ENCODE measurements around the gene NRG2.

The NRG2 gene

GRCh38 chr5:139872851-139873794 lies 170.0 kb downstream of the NRG2 start:
- DNase-seq = no peak

GRCh38 chr5:139872052-139872766 lies 170.9 kb downstream of the NRG2 start:
- DNase-seq = no peak

GRCh38 chr5:139871614-139872013 lies 171.5 kb downstream of the NRG2 start:
- DNase-seq = no peak

GRCh38 chr5:139870677-139871076 lies 172.4 kb downstream of the NRG2 start:
- DNase-seq = no peak

GRCh38 chr5:139869042-139869790 lies 173.9 kb downstream of the NRG2 start:
- no peak for DNase-seq

- DNase-seq = no peak
These were observed 175.5 kb downstream of the NRG2 start for GRCh38 chr5:139867581-139867980.

- DNase-seq = no peak
These were observed 176.0 kb downstream of the NRG2 start for GRCh38 chr5:139867109-139867508.

- DNase-seq = no peak
These were observed 178.2 kb downstream of the NRG2 start for GRCh38 chr5:139864716-139865483.

GRCh38 chr5:139863855-139864558 lies 179.1 kb downstream of the NRG2 start:
- peak; percentile 39 for DNase-seq

GRCh38 chr5:139863361-139863760 lies 179.7 kb downstream of the NRG2 start:
- no peak for DNase-seq

- DNase-seq = no peak
These were observed 180.3 kb downstream of the NRG2 start for GRCh38 chr5:139862803-139863202.

- no peak for DNase-seq
These were observed 180.8 kb downstream of the NRG2 start for GRCh38 chr5:139862313-139862712.

GRCh38 chr5:139861889-139862207 lies 181.3 kb downstream of the NRG2 start:
- no peak for DNase-seq

GRCh38 chr5:139861021-139861888 lies 181.8 kb downstream of the NRG2 start:
- DNase-seq = no peak

GRCh38 chr5:139859013-139859412 lies 184.1 kb downstream of the NRG2 start:
- DNase-seq = no peak

GRCh38 chr5:139856714-139857113 lies 186.4 kb downstream of the NRG2 start:
- DNase-seq = no peak

- no peak for DNase-seq
These were observed 187.1 kb downstream of the NRG2 start for GRCh38 chr5:139855946-139856540.

GRCh38 chr5:139855451-139855850 lies 187.6 kb downstream of the NRG2 start:
- DNase-seq = no peak

GRCh38 chr5:139854953-139855352 lies 188.1 kb downstream of the NRG2 start:
- no peak for DNase-seq

GRCh38 chr5:139854029-139854605 lies 189.0 kb downstream of the NRG2 start:
- no peak for DNase-seq
